Ascending aorta (tissue), 2 donors: ENCODE data around the gene GPC6. TPM values are rescaled to one million over a fixed set of nuclear protein-coding genes. Genes with fewer than 3 reads are reported as not detected.

Experiments
- DNase-seq, 2 donors: peaks; one replicate each; pipeline ENCODE4 v3.0.0-alpha.2; 2019; ENCODE audit warnings: low spot score in 2 of 2
- H3K27ac ChIP-seq, 2 donors: fragments of 200-600 bp; sonication (generic); one replicate each; pipeline ENCODE4 v1.5.1; 2016 to 2017; ENCODE audit warnings: mild to moderate bottlenecking in 1 of 2
- H3K27me3 ChIP-seq: fragments of 200-600 bp; sonication (generic); one replicate; pipeline ENCODE4 v1.5.1; 2017
- H3K36me3 ChIP-seq, 2 donors: fragments of 200-600 bp; sonication (generic); one replicate each; pipeline ENCODE4 v1.5.1; 2016
- H3K4me1 ChIP-seq, 2 donors: fragments of 200-600 bp; sonication (generic); one replicate each; pipeline ENCODE4 v1.5.1; 2016 to 2017; ENCODE audit warnings: mild to moderate bottlenecking in 1 of 2
- H3K4me3 ChIP-seq, 2 donors: fragments of 200-600 bp; sonication (generic); one replicate each; pipeline ENCODE4 v1.5.1; 2016 to 2017; ENCODE audit warnings: mild to moderate bottlenecking in 1 of 2
- H3K9me3 ChIP-seq, 2 donors: fragments of 200-600 bp; sonication (generic); one replicate each; pipeline ENCODE4 v1.5.1; 2016
- CTCF ChIP-seq, 3 experiments: fragments of 200-600 bp in 2 of 3; fragments of 450-650 bp in 1 of 3; sonication (generic) in 2 of 3; IDR thresholded peaks; one replicate each; pipeline ENCODE4 v1.5.1; 2016 to 2019; ENCODE audit warnings: antibody characterized with exemption in 3 of 3, mild to moderate bottlenecking in 1 of 3, moderate library complexity in 1 of 3
- intact Hi-C: fragments of 100-400 bp; cut with DNase I; formaldehyde crosslinking; loops from one replicate; pipeline ENCODE4 v1.15.1; 2023
- total RNA-seq: library from RNA; depleted of rRNA; stranded (reverse); fragments of >200 nt; gene quantifications from one replicate; pipeline ENCODE4 v1.1.0, GENCODE V29; 2016

Gene GPC6
- total RNA-seq, 1 donor from 2014 or later: 23.2 TPM

GRCh38 chr13:94173312-94173854 is 946.8 kb downstream of the GPC6 start:
- Histone ChIP-seq H3K36me3 (no peaks in the 10 kb centered on the region), H3K9me3 (no peaks in the 10 kb centered on the region), H3K4me1 (peaks cover 0 to 9% of the 10 kb centered on the region in 2 donors), H3K4me3 (no peak overlapping the region), H3K27me3 (no peaks in the 10 kb centered on the region), H3K27ac (no peak overlapping the region)
- intact Hi-C loops: loop anchor here (5.0 kb wide), 1 partner anchor 154 kb away; no protein-coding TSS in a partner anchor
- no peak for TF ChIP-seq CTCF (IDR thresholded peaks at IDR 0.05)
- DNase-seq: no peak

- Histone ChIP-seq H3K36me3 (no peaks in the 10 kb centered on the region), H3K27ac (no peak overlapping the region), H3K9me3 (no peaks in the 10 kb centered on the region), H3K4me3 (no peak overlapping the region), H3K27me3 (no peaks in the 10 kb centered on the region), H3K4me1 (peaks cover 0 to 7% of the 10 kb centered on the region in 2 donors)
- no peak for DNase-seq
- intact Hi-C loops: loop anchor here (5.0 kb wide), 1 partner anchor 153 kb away; no protein-coding TSS in a partner anchor
- TF ChIP-seq CTCF (IDR thresholded peaks at IDR 0.05): no peak
These were observed 947.4 kb downstream of the GPC6 start for GRCh38 chr13:94174009-94174408.

GRCh38 chr13:94175076-94175475 is 948.5 kb downstream of the GPC6 start:
- DNase-seq: no peak
- Histone ChIP-seq H3K4me1 (peaks cover 0 to 2% of the 10 kb centered on the region in 2 donors), H3K4me3 (no peak overlapping the region), H3K27ac (no peak overlapping the region), H3K9me3 (no peaks in the 10 kb centered on the region), H3K27me3 (no peaks in the 10 kb centered on the region), H3K36me3 (no peaks in the 10 kb centered on the region)
- TF ChIP-seq CTCF (IDR thresholded peaks at IDR 0.05): no peak
- intact Hi-C loops: no loop called here

- H3K4me1 ChIP-seq: no peaks in the 10 kb centered on the region
- no peaks in the 10 kb centered on the region for H3K9me3 ChIP-seq
- intact Hi-C loops: no loop called here
- H3K27ac ChIP-seq: no peak overlapping the region
- no peak overlapping the region for H3K4me3 ChIP-seq
- TF ChIP-seq CTCF (IDR thresholded peaks at IDR 0.05): no peak
- H3K27me3 ChIP-seq: no peaks in the 10 kb centered on the region
- DNase-seq: no peak
- no peaks in the 10 kb centered on the region for H3K36me3 ChIP-seq
These were observed 950.0 kb downstream of the GPC6 start for GRCh38 chr13:94176561-94176960.

- DNase-seq: no peak
- no peak overlapping the region for H3K4me3 ChIP-seq
- H3K27me3 ChIP-seq: no peaks in the 10 kb centered on the region
- no peaks in the 10 kb centered on the region for H3K9me3 ChIP-seq
- H3K27ac ChIP-seq: no peak overlapping the region
- intact Hi-C loops: no loop called here
- no peaks in the 10 kb centered on the region for H3K36me3 ChIP-seq
- no peak for TF ChIP-seq CTCF (IDR thresholded peaks at IDR 0.05)
- no peaks in the 10 kb centered on the region for H3K4me1 ChIP-seq
These were observed 950.4 kb downstream of the GPC6 start for GRCh38 chr13:94177041-94177440.
